HCT116 (cell line): ENCODE measurements around the gene TBL1X. TPM values are rescaled to one million over a fixed set of nuclear protein-coding genes. Genes with fewer than 3 reads are reported as not detected.

Source experiments
- ATAC-seq: fragments of 200-7000 bp; cut with Tn5 transposase; 2 replicates; pipeline ENCODE4 v1.9.1; 2020; ENCODE audit warnings: mild to moderate bottlenecking, moderate library complexity
- BruUV-seq: library from RNA; stranded (reverse); fragments of 400-500 nt; replicated peaks from 2 replicates; lab custom pipeline; 2021; lab: Mats Ljungman, UMichigan
- CTCF ChIA-PET: fragments of 300-600 bp; sonication (Branson Sonifier 250); formaldehyde crosslinking; loops from one replicate; lab custom pipeline; 2021; ENCODE audit warnings: antibody characterized with exemption; lab: Charles Lee
- POLR2A ChIA-PET: fragments of 300-600, 350-600 bp; sonication (Branson Sonifier 250); formaldehyde crosslinking; loops from one replicate; lab custom pipeline; 2021; ENCODE audit warnings: antibody characterized with exemption; lab: Charles Lee
- RAD21 ChIA-PET, 2 experiments: fragments of 300-600 bp; sonication (Branson Sonifier 250); formaldehyde crosslinking; loops; one replicate each; lab custom pipeline; 2023; ENCODE audit warnings: low total read pairs in 2 of 2; ENCODE audit not compliant: uncharacterized antibody in 2 of 2, unreplicated experiment in 2 of 2, low non-redundant PET in 1 of 2; lab: Charles Lee
- DNase-seq: peaks from one replicate; pipeline ENCODE4 v3.0.0-alpha.2; 2010; ENCODE audit warnings: low read depth, low spot score
- H2AFZ ChIP-seq: fragments of 200-600 bp; shearing (Covaris generic), sonication (generic); 2 replicates; pipeline ENCODE4 v1.6.1; 2017; ENCODE audit warnings: low read depth, mixed run types, mixed read lengths, antibody characterized with exemption, low read length; ENCODE audit not compliant: poor library complexity, severe bottlenecking
- H3K27ac ChIP-seq: 2 replicates; pipeline ENCODE4 v1.5.1; 2012; ENCODE audit warnings: low read depth, low read length
- H3K27me3 ChIP-seq: fragments of 200-600 bp; sonication (generic); 2 replicates; pipeline ENCODE4 v1.6.1; 2016; ENCODE audit warnings: mixed run types, low read length, mixed read lengths; ENCODE audit not compliant: insufficient read depth
- H3K36me3 ChIP-seq, 2 experiments: fragments of 200-500 bp in 1 of 2; fragments of 200-600 bp in 1 of 2; sonication (Bioruptor generic) in 1 of 2; sonication (generic) in 1 of 2; 2 replicates each; pipeline versions ENCODE4 v1.5.1 to v1.6.1; 2014 to 2016; ENCODE audit warnings: low read length in 2 of 2, inconsistent platforms in 1 of 2, mixed read lengths in 1 of 2, mixed run types in 1 of 2; ENCODE audit not compliant: insufficient read depth in 2 of 2, control insufficient read depth in 1 of 2
- H3K4me1 ChIP-seq, 2 experiments: fragments of 200-600 bp in 1 of 2; sonication (generic) in 1 of 2; 2 replicates each; pipeline versions ENCODE4 v1.5.1 to v1.6.1; 2012 to 2017; ENCODE audit warnings: low read length in 2 of 2, inconsistent platforms in 1 of 2, mild to moderate bottlenecking in 1 of 2, mixed read lengths in 1 of 2, mixed run types in 1 of 2, moderate library complexity in 1 of 2; ENCODE audit not compliant: insufficient read depth in 2 of 2, control insufficient read depth in 1 of 2
- H3K4me2 ChIP-seq: fragments of 200-600 bp; sonication (generic); 2 replicates; pipeline ENCODE4 v1.6.1; 2017; ENCODE audit warnings: mixed run types, low read length, mixed read lengths
- H3K4me3 ChIP-seq, 2 experiments: fragments of 200-600 bp in 1 of 2; sonication (generic) in 1 of 2; replicated peaks in 1 of 2; 2 replicates each; pipeline ENCODE4 v1.5.1; 2011 to 2016; ENCODE audit warnings: low read length in 2 of 2, control low read depth in 1 of 2, low read depth in 1 of 2, mild to moderate bottlenecking in 1 of 2, mixed read lengths in 1 of 2, mixed run types in 1 of 2
- H3K79me2 ChIP-seq: fragments of 200-600 bp; sonication (generic); 2 replicates; pipeline ENCODE4 v1.6.1; 2017; ENCODE audit warnings: mild to moderate bottlenecking, mixed run types, low read length, moderate library complexity, mixed read lengths; ENCODE audit not compliant: insufficient read depth
- H3K9ac ChIP-seq: fragments of 200-600 bp; sonication (generic); 2 replicates; pipeline ENCODE4 v1.6.1; 2016; ENCODE audit warnings: low read length, mixed read lengths
- H3K9me2 ChIP-seq: fragments of 200-600 bp; sonication (generic), shearing (Covaris generic); 2 replicates; pipeline ENCODE4 v1.6.1; 2017; ENCODE audit warnings: mixed run types, mild to moderate bottlenecking, moderate library complexity; ENCODE audit not compliant: insufficient read depth
- H3K9me3 ChIP-seq, 2 experiments: fragments of 200-500 bp in 1 of 2; fragments of 200-600 bp in 1 of 2; sonication (Bioruptor generic) in 1 of 2; sonication (generic) in 1 of 2; 2 replicates each; pipeline ENCODE4 v1.6.1; 2014 to 2017; ENCODE audit warnings: low read length in 2 of 2, mixed read lengths in 2 of 2, inconsistent platforms in 1 of 2, low read depth in 1 of 2, mild to moderate bottlenecking in 1 of 2, mixed run types in 1 of 2, moderate library complexity in 1 of 2; ENCODE audit not compliant: control insufficient read depth in 1 of 2, insufficient read depth in 1 of 2
- H4K20me1 ChIP-seq: fragments of 200-600 bp; sonication (generic), shearing (Covaris generic); 2 replicates; pipeline ENCODE4 v1.6.1; 2017; ENCODE audit warnings: mixed run types, mild to moderate bottlenecking, moderate library complexity; ENCODE audit not compliant: insufficient read depth
- EGR1 ChIP-seq: IDR thresholded peaks from 2 replicates; pipeline ENCODE4 v1.6.1; 2012; ENCODE audit warnings: low read depth
- EZH2 ChIP-seq: fragments of 200-600 bp; sonication (generic); IDR thresholded peaks from 2 replicates; pipeline ENCODE4 v1.6.1; 2017; ENCODE audit warnings: antibody characterized with exemption, mixed run types
- JUND ChIP-seq: IDR thresholded peaks from 2 replicates; pipeline ENCODE4 v1.6.1; 2012
- POLR2A ChIP-seq: IDR thresholded peaks from 2 replicates; pipeline ENCODE4 v1.7.0; 2011; ENCODE audit warnings: borderline replicate concordance; ENCODE audit not compliant: insufficient read depth, insufficient read length; ENCODE audit errors: extremely low read depth
- POLR2AphosphoS5 ChIP-seq: IDR thresholded peaks from 2 replicates; pipeline ENCODE4 v1.6.1; 2011; ENCODE audit warnings: mild to moderate bottlenecking, low read depth, low read length, moderate library complexity
- RAD21 ChIP-seq: IDR thresholded peaks from 2 replicates; pipeline ENCODE4 v1.6.1; 2012; ENCODE audit warnings: low read depth, mild to moderate bottlenecking
- SRF ChIP-seq: IDR thresholded peaks from 2 replicates; pipeline ENCODE4 v1.6.1; 2012; ENCODE audit warnings: low read depth
- YY1 ChIP-seq: IDR thresholded peaks from 2 replicates; pipeline ENCODE4 v1.6.1; 2011; ENCODE audit warnings: low read length, low read depth, moderate library complexity, mild to moderate bottlenecking; ENCODE audit not compliant: insufficient replicate concordance; ENCODE audit errors: extremely low read depth
- intact Hi-C: fragments of 100-400 bp; cut with micrococcal nuclease; formaldehyde crosslinking; loops from 2 replicates; pipeline ENCODE4 v1.10.0; 2022
- total RNA-seq: library from RNA; stranded (reverse); gene quantifications from one replicate; pipeline ENCODE4 v1.2.1, GENCODE V29; 2021; ENCODE audit not compliant: unreplicated experiment
- TF ChIP-seq, protein P1 (sequence below), 3 experiments: fragments of 200-600 bp in 1 of 3; sonication (generic) in 1 of 3; IDR thresholded peaks in 2 of 3; conservative IDR thresholded peaks in 1 of 3; 2 replicates each; pipeline ENCODE4 v1.5.1; 2012 to 2017; ENCODE audit warnings: low read depth in 2 of 3, low read length in 2 of 3, antibody characterized with exemption in 1 of 3, borderline replicate concordance in 1 of 3, control low read depth in 1 of 3, mild to moderate bottlenecking in 1 of 3, mixed read lengths in 1 of 3, mixed run types in 1 of 3, moderate library complexity in 1 of 3; ENCODE audit not compliant: insufficient read depth in 1 of 3
- TF ChIP-seq, protein P2 (sequence below): IDR thresholded peaks from 2 replicates; pipeline ENCODE4 v1.6.1; 2012
- TF ChIP-seq, protein P3 (sequence below): IDR thresholded peaks from 2 replicates; pipeline ENCODE4 v1.6.1; 2011; ENCODE audit warnings: mild to moderate bottlenecking, low read length, moderate library complexity; ENCODE audit not compliant: insufficient replicate concordance; ENCODE audit errors: extremely low read depth

Gene TBL1X
- total RNA-seq, 1 experiment from 2014 or later = 37.8 TPM

DNA sequence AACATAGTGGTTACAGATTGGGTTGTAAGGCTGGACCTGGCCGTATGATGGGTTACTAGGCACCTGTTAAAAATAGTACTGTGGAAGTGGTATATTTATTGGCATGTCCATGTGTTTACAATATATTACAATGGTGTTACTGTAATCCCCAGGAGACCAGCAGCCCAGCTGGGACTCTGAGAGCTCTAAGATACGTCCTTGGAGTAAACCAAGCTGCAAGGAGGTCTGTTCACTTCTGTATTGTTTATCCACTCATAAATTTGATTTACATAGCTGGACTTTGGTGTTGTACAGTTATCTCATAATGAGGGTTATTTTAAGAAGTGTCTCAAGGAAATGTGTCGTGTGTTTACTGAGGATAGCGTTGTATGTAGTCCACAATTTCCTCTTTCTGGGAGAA, 93.8 kb downstream of the TBL1X start:
- Histone ChIP-seq H3K36me3 (no peaks in the 10 kb centered on the region), H4K20me1 (no peaks in the 10 kb centered on the region), H3K4me3 (no peak overlapping the region), H3K9me2 (no peaks in the 10 kb centered on the region), H3K4me1 (peaks cover 0 to 9% of the 10 kb centered on the region in 2 experiments; a peak in 1 of 4 replicates), H3K9ac (no peak overlapping the region), H2AFZ (no peak overlapping the region), H3K9me3 (no peaks in the 10 kb centered on the region), H3K4me2 (no peak overlapping the region), H3K27me3 (no peaks in the 10 kb centered on the region), H3K27ac (no peak overlapping the region), H3K79me2 (no peaks in the 10 kb centered on the region)
- ChIA-PET POLR2A (no interaction called here), CTCF (no interaction called here), RAD21 (no interaction called here)
- no peak for ATAC-seq
- no peak for TF ChIP-seq RAD21
- no peak for TF ChIP-seq YY1
- TF ChIP-seq JUND = no peak
- TF ChIP-seq EGR1 = no peak
- TF ChIP-seq EZH2 = no peak
- intact Hi-C loops = no loop called here
- no peak for DNase-seq
- no TSS peak for BruUV-seq

DNA sequence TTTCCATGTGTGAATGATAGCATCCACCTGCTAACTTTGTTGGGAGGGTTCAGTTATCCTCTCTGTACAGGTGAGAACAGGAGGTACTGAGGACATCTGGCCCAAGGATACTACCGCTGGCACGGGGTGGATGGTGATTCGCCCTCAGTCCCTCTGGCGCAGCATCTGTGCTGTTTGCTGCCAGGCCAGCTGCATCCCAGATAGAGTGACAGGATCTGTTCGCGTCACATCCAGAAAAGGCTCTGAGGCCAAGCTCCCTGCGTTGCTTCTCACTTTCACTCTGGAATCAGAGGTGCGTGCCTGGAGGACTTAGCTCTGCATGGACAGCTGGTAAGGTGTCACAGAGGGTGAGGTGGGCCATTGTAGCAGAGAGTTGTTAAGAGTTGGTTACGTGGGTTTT, 95.4 kb downstream of the TBL1X start:
- Histone ChIP-seq H4K20me1 (no peaks in the 10 kb centered on the region), H3K36me3 (no peaks in the 10 kb centered on the region), H3K79me2 (no peaks in the 10 kb centered on the region), H3K4me1 (peaks cover 0 to 10% of the 10 kb centered on the region in 2 experiments; a peak in 1 of 4 replicates), H3K4me3 (no peak overlapping the region), H3K27me3 (no peaks in the 10 kb centered on the region), H2AFZ (no peak overlapping the region), H3K9me2 (no peaks in the 10 kb centered on the region), H3K4me2 (no peak overlapping the region), H3K9ac (no peak overlapping the region), H3K9me3 (no peaks in the 10 kb centered on the region), H3K27ac (no peak overlapping the region)
- no TSS peak for BruUV-seq
- ChIA-PET POLR2A (no interaction called here), CTCF (no interaction called here), RAD21 (no interaction called here)
- ATAC-seq (no peak), DNase-seq (no peak)
- intact Hi-C loops = no loop called here
- TF ChIP-seq, protein P1, sequence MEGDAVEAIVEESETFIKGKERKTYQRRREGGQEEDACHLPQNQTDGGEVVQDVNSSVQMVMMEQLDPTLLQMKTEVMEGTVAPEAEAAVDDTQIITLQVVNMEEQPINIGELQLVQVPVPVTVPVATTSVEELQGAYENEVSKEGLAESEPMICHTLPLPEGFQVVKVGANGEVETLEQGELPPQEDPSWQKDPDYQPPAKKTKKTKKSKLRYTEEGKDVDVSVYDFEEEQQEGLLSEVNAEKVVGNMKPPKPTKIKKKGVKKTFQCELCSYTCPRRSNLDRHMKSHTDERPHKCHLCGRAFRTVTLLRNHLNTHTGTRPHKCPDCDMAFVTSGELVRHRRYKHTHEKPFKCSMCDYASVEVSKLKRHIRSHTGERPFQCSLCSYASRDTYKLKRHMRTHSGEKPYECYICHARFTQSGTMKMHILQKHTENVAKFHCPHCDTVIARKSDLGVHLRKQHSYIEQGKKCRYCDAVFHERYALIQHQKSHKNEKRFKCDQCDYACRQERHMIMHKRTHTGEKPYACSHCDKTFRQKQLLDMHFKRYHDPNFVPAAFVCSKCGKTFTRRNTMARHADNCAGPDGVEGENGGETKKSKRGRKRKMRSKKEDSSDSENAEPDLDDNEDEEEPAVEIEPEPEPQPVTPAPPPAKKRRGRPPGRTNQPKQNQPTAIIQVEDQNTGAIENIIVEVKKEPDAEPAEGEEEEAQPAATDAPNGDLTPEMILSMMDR (IDR thresholded peaks at IDR 0.05 in 2 of 3, conservative IDR thresholded peaks at IDR 0.05 in 1 of 3; ENCODE audit: borderline replicate concordance in 1 of 3, insufficient read depth in 1 of 3, low read depth in 2 of 3, low read length in 2 of 3) = no peak
- TF ChIP-seq SRF (no peak), POLR2A (no peak), JUND (no peak), POLR2AphosphoS5 (no peak), EZH2 (no peak), RAD21 (no peak)
- TF ChIP-seq, protein P2, sequence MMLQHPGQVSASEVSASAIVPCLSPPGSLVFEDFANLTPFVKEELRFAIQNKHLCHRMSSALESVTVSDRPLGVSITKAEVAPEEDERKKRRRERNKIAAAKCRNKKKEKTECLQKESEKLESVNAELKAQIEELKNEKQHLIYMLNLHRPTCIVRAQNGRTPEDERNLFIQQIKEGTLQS = no peak
- TF ChIP-seq, protein P3, sequence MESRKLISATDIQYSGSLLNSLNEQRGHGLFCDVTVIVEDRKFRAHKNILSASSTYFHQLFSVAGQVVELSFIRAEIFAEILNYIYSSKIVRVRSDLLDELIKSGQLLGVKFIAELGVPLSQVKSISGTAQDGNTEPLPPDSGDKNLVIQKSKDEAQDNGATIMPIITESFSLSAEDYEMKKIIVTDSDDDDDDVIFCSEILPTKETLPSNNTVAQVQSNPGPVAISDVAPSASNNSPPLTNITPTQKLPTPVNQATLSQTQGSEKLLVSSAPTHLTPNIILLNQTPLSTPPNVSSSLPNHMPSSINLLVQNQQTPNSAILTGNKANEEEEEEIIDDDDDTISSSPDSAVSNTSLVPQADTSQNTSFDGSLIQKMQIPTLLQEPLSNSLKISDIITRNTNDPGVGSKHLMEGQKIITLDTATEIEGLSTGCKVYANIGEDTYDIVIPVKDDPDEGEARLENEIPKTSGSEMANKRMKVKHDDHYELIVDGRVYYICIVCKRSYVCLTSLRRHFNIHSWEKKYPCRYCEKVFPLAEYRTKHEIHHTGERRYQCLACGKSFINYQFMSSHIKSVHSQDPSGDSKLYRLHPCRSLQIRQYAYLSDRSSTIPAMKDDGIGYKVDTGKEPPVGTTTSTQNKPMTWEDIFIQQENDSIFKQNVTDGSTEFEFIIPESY = no peak
